NCI-H446 treated with DMSO at 0.1 percent for 48 hours (cell line): Measurements from ENCODE around the gene GCN1.

Experiments
- DNase-seq: peaks from one replicate; lab custom pipeline; 2025; lab: John Stamatoyannopoulos, UW

Gene GCN1

DNA sequence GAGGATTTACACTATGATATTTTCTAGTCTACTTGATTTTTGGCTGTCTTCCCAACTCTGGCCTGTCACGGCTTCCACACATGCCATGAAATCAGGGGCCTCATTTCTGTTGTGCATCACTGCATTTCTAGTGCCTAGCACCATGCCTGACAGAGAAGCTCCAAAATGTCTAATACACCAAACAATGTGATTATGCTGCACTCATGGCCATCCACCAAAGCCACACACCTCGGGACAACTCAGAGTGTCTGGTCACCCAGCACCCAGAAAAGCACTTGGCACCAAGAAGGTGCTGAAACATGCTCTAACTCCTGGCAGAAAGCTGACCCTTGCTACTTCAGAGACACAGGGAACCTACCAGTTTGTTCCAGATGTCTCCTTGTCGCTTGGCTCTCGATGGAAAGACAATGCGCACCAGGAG, 11.3 kb downstream of the GCN1 start:
- peak; percentile 61 for DNase-seq

DNA sequence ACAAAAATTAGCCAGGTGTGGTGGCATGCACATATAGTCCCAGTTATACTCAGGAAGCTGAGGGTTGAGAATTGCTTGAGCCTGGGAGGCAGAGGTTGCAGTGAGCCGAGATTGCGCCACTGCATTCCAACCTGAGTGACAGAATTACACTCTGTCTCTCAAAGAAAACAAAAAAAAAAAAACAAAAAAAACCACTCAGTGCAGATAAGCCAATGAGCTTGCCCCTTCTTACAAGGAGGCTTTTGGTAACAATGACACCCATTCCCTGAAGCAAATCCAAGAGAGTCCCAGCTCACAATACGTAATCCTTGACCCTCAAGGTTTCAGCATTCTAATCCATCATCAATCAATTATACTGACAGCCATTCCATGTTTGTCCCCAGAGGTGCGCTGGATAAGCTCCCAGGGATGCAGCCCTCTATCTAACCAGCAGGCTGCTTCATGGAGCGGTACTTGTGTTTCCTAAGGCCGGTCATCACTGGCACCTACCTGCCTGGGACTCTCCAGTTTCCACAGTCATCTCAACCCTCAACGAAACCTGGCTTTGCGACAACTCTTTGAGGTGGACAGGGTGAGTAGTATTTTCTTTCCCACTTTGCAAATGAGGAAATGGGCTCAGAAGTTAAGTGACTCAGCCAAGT, 12.4 kb downstream of the GCN1 start:
- DNase-seq = no peak

- DNase-seq = no peak
These were observed 13.5 kb downstream of the GCN1 start for GRCh38 chr12:120180975-120181374.

DNA sequence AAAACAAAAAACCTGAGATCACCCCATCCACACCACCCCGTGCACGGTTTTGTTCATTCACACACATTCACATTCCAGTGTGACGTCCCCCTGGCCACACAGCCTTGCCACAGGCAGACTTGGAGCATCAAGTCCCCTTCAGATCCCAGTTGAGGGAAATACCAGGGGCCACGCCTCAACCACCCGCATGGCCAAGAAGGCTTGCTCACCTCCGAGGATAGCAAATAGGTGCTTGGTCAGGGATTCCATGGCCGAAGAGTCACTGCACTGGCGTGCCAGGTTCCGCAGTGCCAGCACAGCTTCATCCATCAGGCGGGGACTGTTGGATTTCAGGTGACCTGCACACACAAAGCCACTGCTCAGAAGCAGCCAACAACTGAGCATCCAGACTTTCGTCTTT, 19.0 kb downstream of the GCN1 start:
- no peak for DNase-seq

DNA sequence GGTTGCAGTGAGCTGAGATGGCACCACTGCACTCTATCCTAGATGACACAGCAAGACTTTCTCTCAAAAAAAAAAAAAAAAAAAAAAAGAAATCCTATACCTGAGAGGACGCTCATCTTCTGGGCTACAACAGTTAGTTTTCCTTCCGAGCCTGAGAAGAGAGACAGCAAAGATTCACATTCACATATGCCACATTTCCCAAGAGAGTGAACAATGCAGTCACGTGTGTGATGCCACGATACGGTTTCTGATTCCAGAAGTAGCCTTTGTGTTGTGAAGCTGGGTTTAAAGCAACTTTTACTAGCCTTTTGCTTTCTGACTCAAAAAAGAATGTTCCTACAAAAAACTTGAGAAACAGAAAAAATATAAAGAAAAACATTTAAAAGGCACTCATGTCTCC, 19.5 kb downstream of the GCN1 start:
- no peak for DNase-seq

DNA sequence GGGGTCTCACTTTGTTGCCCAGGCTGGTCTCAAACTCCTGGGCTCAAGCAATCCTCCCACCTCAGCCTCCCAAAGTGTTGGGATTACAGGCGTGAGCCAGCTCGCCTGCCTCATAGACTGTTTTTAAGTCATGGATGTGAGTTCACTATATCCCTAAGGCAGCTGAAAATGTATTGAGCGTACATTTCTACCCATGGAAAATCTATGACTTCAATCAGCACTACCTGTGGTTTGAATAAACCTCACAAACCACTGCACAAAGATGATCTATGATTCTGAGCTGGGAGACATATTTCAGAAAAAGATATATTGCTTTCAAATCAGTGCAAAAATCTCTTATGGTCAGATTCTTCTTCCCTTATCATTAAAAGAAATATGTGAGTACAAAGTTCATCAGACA, 22.5 kb downstream of the GCN1 start:
- DNase-seq = no peak

DNA sequence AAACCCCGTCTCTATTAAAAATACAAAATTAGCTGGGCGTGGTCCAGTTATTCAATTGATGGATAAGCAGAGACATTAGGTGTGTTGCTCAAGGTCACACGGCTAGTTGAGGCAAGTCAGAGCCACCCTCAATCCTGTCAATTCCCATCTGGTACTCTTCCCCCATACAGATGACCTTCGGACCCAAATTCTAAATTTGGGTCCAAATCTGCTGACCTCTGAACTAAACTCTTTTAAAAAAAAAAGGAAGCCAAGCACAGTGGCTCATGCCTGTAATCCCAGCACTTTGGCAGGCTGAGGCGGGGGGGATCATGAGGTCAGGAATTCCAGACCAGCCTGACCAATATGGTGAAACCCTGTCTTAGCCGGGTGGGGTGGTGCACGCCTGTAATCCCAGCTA, 23.9 kb downstream of the GCN1 start:
- DNase-seq = no peak

DNA sequence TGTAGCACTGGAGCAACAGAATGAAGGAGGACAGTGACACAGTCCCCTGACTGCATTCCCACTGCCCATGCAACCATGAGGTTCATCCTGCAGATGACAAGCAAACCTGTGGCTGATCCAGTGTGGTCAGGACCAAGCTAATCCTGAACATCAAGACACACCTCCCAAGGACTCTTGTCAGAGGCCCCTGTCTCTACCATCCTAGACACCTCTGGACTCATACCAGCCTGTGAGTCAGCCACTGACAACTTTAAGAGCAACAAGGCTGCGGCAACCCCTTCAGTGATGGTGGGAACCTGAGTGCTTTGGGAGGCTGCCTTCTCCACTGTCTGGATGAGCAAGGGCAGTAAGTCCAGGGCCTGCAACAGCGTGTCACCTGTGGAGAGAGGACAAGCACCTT, 24.6 kb downstream of the GCN1 start:
- no peak for DNase-seq

DNA sequence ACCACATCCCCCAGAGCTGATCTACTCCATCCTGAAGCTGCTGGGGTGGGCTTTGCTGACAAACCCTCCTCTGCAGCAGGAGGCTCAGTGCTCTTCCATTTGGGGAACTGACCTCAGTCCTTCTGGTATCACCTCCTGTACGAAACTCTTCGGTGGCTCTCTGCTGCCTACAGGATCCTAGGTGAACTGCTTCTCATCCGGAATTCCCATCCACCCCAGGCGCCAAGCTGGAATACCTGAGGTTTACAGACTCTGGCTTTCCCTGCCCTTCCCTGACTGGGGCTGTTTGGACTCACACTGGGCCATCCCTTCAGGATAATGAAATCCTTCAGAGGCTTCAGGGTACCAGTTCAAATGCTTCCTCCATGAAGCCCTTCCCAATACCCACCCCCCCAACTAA, 26.2 kb downstream of the GCN1 start:
- DNase-seq = no peak

- DNase-seq = no peak
These were observed 26.9 kb downstream of the GCN1 start for GRCh38 chr12:120167529-120168095.

DNA sequence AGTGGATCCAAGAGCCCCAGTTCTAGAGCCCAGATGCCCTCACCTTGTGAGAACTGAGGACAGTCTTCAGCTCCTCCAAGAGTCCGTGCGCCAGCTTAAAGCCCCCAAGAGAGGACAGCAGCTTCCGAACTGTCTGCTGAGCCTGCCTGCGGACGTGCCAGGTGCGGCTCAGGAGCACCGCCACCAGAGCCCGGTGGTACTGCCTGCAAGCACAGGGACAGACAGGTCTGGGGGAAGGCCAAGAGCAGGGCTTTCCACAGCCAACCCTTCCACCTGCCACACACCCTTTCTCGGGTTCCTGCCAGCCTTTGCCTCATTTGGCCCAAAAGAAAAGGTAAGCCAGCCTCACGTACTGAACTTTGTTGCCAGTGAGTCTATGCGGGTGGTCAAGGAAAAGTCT, 30.2 kb downstream of the GCN1 start:
- no peak for DNase-seq

DNA sequence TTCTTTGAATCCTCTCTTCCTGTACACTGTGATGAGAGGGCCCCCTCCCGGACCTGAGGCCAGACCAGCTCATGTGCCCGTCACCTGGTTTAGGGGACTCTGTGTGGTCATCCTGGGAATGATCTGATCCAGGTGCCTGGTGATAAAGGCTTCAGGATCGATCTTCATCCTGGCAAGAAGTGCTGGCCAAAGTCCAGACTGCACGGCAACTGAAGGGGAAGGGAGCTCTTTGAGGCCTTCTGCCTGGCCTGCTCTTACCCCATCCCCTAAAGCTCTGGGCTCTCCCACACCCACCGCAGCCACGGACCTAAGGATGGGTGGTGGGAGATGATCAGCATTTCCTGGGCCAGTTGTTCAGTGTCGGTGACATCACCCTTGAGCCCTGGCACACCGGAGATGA, 31.8 kb downstream of the GCN1 start:
- DNase-seq = no peak

DNA sequence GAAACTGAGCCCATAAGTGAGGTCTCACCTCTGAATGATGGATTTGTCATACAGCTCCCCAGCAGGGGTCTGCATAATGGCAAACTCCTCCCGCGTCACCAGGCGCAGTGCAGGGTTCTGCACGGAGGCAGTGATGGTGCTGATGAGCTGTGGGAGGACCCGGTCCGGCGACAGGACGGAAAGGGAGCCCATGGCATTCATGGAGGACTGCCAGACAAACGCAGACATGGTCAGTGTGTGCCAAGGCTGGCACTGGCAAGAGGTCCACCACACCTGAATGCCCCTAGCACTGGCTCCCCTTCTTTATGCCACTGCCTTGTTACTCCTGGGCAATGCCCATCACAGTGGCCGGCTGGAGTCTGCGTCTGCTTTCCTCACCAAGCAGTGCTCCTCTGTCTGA, 32.7 kb downstream of the GCN1 start:
- DNase-seq = no peak

DNA sequence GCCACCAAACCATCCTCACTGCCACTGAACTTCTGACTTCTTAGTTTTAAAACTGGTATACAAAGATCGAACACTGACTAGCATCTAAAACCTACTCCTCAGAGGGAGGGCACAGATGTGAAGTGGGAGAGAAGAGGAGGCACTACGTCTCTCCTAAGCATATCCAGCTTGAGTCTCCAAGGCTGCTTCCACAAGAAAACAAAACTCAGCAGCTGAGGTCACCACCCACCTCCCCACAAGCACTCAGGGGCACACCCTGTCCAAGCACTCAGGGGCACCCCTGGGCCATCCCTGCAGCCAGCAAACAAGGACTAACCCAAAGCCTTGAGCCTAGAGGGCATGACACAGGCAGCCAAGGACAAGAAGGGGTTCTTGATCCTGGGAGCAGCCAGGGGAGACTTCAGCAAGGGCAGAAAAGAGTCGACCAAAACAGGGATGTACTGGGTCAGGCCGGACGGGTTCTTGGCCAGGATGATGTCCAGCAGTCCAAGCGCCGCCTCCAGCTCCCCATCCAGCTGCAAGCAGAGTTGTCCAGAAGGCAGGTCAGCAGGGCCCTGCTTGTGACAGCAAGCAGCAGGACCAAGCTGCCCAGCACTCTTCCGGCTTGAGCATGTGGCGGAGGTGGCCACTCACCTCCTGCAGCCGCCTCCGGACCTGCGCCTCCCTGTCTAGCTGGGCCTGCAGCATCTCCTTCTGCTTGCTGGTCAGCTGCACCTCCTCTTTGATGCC, 34.8 kb downstream of the GCN1 start:
- DNase-seq = no peak

DNA sequence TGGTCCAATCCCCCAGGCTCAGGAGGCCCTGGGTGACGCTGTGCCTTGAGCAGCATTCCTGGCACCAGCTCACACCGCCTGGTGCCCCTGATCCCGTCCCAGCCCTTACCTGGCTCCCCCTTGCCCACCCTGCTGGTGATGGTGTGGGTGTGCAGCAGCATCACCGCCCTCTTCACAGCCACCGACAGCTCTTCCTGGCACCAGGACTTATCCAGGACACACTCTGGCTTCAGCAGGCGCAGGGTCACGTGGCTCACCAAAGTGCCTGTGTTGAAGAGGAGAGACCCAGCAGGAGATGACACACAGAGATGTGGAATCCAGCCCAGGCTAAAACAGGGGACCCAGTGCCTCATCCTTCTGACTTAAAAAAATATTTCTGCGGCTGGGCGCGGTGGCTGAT, 36.2 kb downstream of the GCN1 start:
- no peak for DNase-seq

DNA sequence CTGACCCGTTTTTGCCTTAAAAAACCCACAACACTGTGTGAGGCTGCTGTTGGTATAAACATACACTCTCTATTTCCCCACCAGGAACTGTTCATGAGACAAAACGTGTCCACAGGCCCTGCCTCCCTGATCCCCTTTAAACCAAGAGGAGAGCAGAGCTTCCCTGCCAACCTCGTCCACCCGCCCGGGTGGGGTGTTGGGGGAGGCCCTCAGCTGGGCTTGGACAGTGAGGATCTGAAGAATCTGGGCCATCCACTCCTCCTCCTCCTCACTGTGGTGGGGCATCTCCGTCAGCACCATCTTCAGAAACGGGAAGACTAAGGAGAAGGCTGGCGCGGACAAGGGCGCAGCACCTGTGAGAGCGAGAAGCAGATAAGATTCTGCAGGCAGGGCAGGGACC, 36.8 kb downstream of the GCN1 start:
- DNase-seq = no peak

GRCh38 chr12:120156315-120157259, 37.9 kb downstream of the GCN1 start:
- no peak for DNase-seq

- no peak for DNase-seq
These were observed 39.4 kb downstream of the GCN1 start for GRCh38 chr12:120155072-120155471.

- no peak for DNase-seq
These were observed 43.5 kb downstream of the GCN1 start for GRCh38 chr12:120150919-120151525.

- no peak for DNase-seq
These were observed 46.5 kb downstream of the GCN1 start for GRCh38 chr12:120148011-120148410.

DNA sequence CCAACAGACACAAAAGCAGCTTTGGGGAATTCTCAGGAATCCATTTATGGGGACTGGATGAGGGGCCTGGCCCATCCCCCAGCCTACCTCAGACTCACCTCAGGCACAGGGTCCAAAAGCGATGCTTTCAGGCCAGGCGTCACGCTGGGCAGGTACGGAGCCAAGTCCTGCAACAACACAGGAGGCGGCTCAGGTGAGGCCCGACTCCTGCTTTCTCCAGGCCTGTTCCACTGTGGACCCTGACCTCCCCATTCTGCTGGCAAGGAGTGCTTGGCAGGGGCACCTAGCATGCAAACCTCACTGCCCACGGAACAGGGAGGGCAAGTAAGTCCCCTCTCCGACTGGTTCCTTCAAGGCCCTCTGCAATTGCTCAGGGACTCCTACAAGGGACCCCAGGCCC, 49.4 kb downstream of the GCN1 start:
- DNase-seq = no peak

- DNase-seq = no peak
These were observed 50.3 kb downstream of the GCN1 start for GRCh38 chr12:120144215-120144614.
